ENCODE data around the gene NPL. TPM values are rescaled to one million over a fixed set of nuclear protein-coding genes. Genes with fewer than 3 reads are reported as not detected.

NPL gene
- total RNA-seq, 2 experiments from 2014 or later, result 4.5 to 4.9 TPM

GRCh38 chr1:182754087-182754486 is 35.5 kb upstream of the NPL start:
- ChIA-PET POLR2A (interaction anchor here (1.4 kb wide), 1 partner anchor 10 kb away, joined by 3 read pairs; no protein-coding TSS in a partner anchor), CTCF (interaction anchor here (0.8 to 1.0 kb wide), 2 partner anchors 9 to 11 kb away, joined by 3 read pairs; no protein-coding TSS in a partner anchor)
- TF ChIP-seq CTCF (IDR thresholded peaks at IDR 0.05), result no peak
- no peaks in the 10 kb centered on the region for H3K4me1 Mint-ChIP-seq (ENCODE audit: low read depth)
- H3K4me3 Mint-ChIP-seq, result no peak overlapping the region
- no peaks in the 10 kb centered on the region for H3K9me3 Mint-ChIP-seq
- H3K36me3 Mint-ChIP-seq (ENCODE audit: low read depth), result no peaks in the 10 kb centered on the region
- intact Hi-C loops (cut with micrococcal nuclease), result no loop called here
- peaks cover 20% of the 10 kb centered on the region for H3K27me3 Mint-ChIP-seq
- DNase-seq (no peak), ATAC-seq (no peak)
- no peak overlapping the region for H3K27ac Mint-ChIP-seq

- Mint-ChIP-seq H3K4me3 (no peak overlapping the region), H3K27me3 (peaks cover 18% of the 10 kb centered on the region), H3K27ac (no peak overlapping the region), H3K9me3 (no peaks in the 10 kb centered on the region), H3K4me1 (ENCODE audit: low read depth) (no peaks in the 10 kb centered on the region), H3K36me3 (ENCODE audit: low read depth) (no peaks in the 10 kb centered on the region)
- no peak for DNase-seq
- no peak for TF ChIP-seq CTCF (IDR thresholded peaks at IDR 0.05)
- ChIA-PET CTCF (no interaction called here), POLR2A (interaction anchor here (1.4 kb wide), 1 partner anchor 10 kb away, joined by 3 read pairs; no protein-coding TSS in a partner anchor)
- no peak for ATAC-seq
- intact Hi-C loops (cut with micrococcal nuclease), result no loop called here
Observed at GRCh38 chr1:182754543-182755314, 34.8 kb upstream of the NPL start.

DNA sequence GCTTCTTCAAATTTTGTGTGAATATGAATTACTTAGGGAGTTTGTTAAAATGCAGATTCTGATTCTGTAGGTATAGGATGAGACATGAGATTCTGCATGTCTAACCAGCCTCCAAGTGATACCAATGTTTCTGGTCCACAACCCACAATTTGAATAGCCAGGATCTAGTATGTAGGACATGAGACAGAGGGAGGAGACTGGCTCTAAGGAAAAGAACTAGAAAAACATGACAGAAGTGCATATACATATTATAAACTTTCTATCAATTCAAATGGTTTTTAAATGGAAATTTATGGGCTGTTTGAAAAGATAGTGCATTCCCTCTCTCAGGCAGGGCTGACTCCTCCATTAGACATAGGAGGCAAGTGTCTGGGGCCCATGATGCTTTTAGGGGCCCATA is 33.9 kb upstream of the NPL start:
- ChIA-PET POLR2A (no interaction called here), CTCF (no interaction called here)
- DNase-seq (no peak), ATAC-seq (no peak)
- no peak overlapping the region for H3K4me3 Mint-ChIP-seq
- no peak overlapping the region for H3K27ac Mint-ChIP-seq
- TF ChIP-seq CTCF (IDR thresholded peaks at IDR 0.05), result no peak
- no peaks in the 10 kb centered on the region for H3K4me1 Mint-ChIP-seq (ENCODE audit: low read depth)
- peaks cover 16% of the 10 kb centered on the region for H3K27me3 Mint-ChIP-seq
- H3K9me3 Mint-ChIP-seq, result no peaks in the 10 kb centered on the region
- no peaks in the 10 kb centered on the region for H3K36me3 Mint-ChIP-seq (ENCODE audit: low read depth)
- intact Hi-C loops (cut with micrococcal nuclease), result no loop called here

DNA sequence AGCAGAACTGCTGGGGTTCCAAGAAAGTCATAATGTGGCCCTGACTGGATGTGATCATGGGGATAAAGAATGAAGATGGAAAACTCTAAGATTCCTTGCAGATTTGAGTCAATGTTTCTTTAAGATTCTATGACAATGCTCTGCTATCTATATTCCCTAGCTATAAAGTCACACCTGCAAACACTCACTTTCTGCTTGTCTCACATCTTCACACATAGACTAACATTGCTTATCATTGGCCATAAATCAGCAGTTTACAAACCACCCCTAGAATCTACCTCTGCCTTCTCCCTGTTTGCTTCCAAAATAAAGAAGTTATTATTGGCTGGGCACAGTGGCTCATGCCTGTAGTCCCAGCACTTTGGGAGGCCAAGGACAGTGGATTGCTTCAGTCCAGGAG is 33.1 kb upstream of the NPL start:
- CTCF ChIA-PET, result no interaction called here
- no peak overlapping the region for H3K4me3 Mint-ChIP-seq
- ATAC-seq, result no peak

More for the DNA sequence above, 33.1 kb upstream of the NPL start:
- intact Hi-C loops (cut with micrococcal nuclease), result no loop called here
- H3K27me3 Mint-ChIP-seq, result peaks cover 13% of the 10 kb centered on the region
- TF ChIP-seq CTCF (IDR thresholded peaks at IDR 0.05), result no peak
- H3K4me1 Mint-ChIP-seq (ENCODE audit: low read depth), result peaks cover 3% of the 10 kb centered on the region
- POLR2A ChIA-PET, result no interaction called here
- peaks cover under 1% of the 10 kb centered on the region for H3K9me3 Mint-ChIP-seq
- no peak for DNase-seq
- H3K27ac Mint-ChIP-seq, result no peak overlapping the region
- no peaks in the 10 kb centered on the region for H3K36me3 Mint-ChIP-seq (ENCODE audit: low read depth)
